ENCODE results near the gene GARIN5B. TPM values are rescaled to one million over a fixed set of nuclear protein-coding genes. Genes with fewer than 3 reads are reported as not detected.

Gene GARIN5B
- total and polyA plus RNA-seq, 2 of the 13 experiments (the other 11 are each of a cell fraction or from before 2014, with no cell fraction given): not detected

GRCh38 chr19:55339105-55339888, 23.8 kb downstream of the GARIN5B start, which contains the start of gene KMT5C (continued):
- TF ChIP-seq, protein P1, sequence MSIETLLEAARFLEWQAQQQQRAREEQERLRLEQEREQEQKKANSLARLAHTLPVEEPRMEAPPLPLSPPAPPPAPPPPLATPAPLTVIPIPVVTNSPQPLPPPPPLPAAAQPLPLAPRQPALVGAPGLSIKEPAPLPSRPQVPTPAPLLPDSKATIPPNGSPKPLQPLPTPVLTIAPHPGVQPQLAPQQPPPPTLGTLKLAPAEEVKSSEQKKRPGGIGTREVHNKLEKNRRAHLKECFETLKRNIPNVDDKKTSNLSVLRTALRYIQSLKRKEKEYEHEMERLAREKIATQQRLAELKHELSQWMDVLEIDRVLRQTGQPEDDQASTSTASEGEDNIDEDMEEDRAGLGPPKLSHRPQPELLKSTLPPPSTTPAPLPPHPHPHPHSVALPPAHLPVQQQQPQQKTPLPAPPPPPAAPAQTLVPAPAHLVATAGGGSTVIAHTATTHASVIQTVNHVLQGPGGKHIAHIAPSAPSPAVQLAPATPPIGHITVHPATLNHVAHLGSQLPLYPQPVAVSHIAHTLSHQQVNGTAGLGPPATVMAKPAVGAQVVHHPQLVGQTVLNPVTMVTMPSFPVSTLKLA (IDR thresholded peaks at IDR 0.05): peak; percentile 54; the same call in 1 of the 2 replicates
- TF ChIP-seq CBX2 (IDR thresholded peaks at IDR 0.05; ENCODE audit: low read depth, low read length) (no peak), CBX2 (CRISPR knock-in tag; IDR thresholded peaks at IDR 0.05; ENCODE audit: low read depth) (no peak), TBX2 (CRISPR knock-in tag; IDR thresholded peaks at IDR 0.05; ENCODE audit: borderline replicate concordance) (no peak), ZNF563 (CRISPR knock-in tag; IDR thresholded peaks at IDR 0.05) (no peak; the same call in 1 of the 2 replicates), ZNF44 (CRISPR knock-in tag; IDR thresholded peaks at IDR 0.05) (no peak), MED8 (CRISPR knock-in tag; IDR thresholded peaks at IDR 0.05; ENCODE audit: insufficient replicate concordance) (no peak), ZNF691 (CRISPR knock-in tag; IDR thresholded peaks at IDR 0.05; ENCODE audit: borderline replicate concordance, low read depth) (no peak), FOXJ3 (CRISPR knock-in tag; IDR thresholded peaks at IDR 0.05; ENCODE audit: borderline replicate concordance) (no peak), SOX6 (IDR thresholded peaks at IDR 0.05) (no peak), SOX6 (CRISPR knock-in tag; IDR thresholded peaks at IDR 0.05) (peak; percentile 47), PHF21A (CRISPR knock-in tag; IDR thresholded peaks at IDR 0.05) (peak; percentile 36; the same call in 1 of the 2 replicates), ZKSCAN8 (CRISPR knock-in tag; IDR thresholded peaks at IDR 0.05; ENCODE audit: borderline replicate concordance) (no peak), SPEN (CRISPR knock-in tag; IDR thresholded peaks at IDR 0.05; ENCODE audit: low read depth) (peak; percentile 52; the same call in 1 of the 2 replicates), BCL6 (CRISPR knock-in tag; IDR thresholded peaks at IDR 0.05) (no peak), DNMT3B (CRISPR knock-in tag; conservative IDR thresholded peaks at IDR 0.05) (no peak), ZSCAN29 (CRISPR knock-in tag; conservative IDR thresholded peaks at IDR 0.05) (peak; percentile 71; the same call in 1 of the 2 replicates), RFX5 (IDR thresholded peaks at IDR 0.05; ENCODE audit: low read depth, low read length) (peak; percentile 84), MTA1 (CRISPR knock-in tag; IDR thresholded peaks at IDR 0.05; ENCODE audit: borderline replicate concordance) (no peak), EZH2 (conservative IDR thresholded peaks at IDR 0.05; ENCODE audit: low read depth, low read length) (no peak), KDM1A (CRISPR knock-in tag; IDR thresholded peaks at IDR 0.05) (0 out of 2 replicates have a peak, but pooled peaks have one; percentile 4), ZNF207 (IDR thresholded peaks at IDR 0.05; ENCODE audit: borderline replicate concordance) (no peak), ZBTB14 (CRISPR knock-in tag; IDR thresholded peaks at IDR 0.05) (no peak)
- TF ChIP-seq, protein P2, sequence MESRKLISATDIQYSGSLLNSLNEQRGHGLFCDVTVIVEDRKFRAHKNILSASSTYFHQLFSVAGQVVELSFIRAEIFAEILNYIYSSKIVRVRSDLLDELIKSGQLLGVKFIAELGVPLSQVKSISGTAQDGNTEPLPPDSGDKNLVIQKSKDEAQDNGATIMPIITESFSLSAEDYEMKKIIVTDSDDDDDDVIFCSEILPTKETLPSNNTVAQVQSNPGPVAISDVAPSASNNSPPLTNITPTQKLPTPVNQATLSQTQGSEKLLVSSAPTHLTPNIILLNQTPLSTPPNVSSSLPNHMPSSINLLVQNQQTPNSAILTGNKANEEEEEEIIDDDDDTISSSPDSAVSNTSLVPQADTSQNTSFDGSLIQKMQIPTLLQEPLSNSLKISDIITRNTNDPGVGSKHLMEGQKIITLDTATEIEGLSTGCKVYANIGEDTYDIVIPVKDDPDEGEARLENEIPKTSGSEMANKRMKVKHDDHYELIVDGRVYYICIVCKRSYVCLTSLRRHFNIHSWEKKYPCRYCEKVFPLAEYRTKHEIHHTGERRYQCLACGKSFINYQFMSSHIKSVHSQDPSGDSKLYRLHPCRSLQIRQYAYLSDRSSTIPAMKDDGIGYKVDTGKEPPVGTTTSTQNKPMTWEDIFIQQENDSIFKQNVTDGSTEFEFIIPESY (CRISPR knock-in tag; IDR thresholded peaks at IDR 0.05): no peak
- TF ChIP-seq, protein P3, sequence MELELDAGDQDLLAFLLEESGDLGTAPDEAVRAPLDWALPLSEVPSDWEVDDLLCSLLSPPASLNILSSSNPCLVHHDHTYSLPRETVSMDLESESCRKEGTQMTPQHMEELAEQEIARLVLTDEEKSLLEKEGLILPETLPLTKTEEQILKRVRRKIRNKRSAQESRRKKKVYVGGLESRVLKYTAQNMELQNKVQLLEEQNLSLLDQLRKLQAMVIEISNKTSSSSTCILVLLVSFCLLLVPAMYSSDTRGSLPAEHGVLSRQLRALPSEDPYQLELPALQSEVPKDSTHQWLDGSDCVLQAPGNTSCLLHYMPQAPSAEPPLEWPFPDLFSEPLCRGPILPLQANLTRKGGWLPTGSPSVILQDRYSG (CRISPR knock-in tag; IDR thresholded peaks at IDR 0.05): no peak
